GM21737 (cell line): Measurements from ENCODE around the gene RBM45.

Experiments
- ATAC-seq: cut with Tn5 transposase; IDR thresholded peaks from one replicate; pipeline ENCODE4 v1.9.1; 2021; ENCODE audit warnings: mild to moderate bottlenecking, moderate library complexity; ENCODE audit not compliant: unreplicated experiment

RBM45 gene

DNA sequence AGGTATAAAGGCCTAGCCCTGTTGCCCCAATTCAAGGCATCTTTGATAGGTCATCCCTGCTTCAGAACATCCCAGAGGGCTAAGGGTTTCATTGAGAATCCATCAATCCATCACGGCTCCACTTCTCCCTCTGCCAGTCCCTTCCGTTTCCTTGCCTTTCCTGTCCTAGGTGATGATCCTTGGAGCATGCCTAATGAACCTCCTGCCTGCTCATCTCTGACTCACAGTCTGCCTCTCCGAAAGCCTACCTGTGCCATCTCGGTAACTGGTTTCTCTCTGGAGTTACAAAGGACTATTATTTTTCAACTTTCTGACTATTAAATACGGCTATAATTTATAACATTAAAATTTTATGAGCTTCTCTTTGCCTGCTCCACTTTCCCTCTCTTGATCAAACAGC, 45.3 kb downstream of the RBM45 start:
- ATAC-seq: no peak

GRCh38 chr2:178159966-178160365, 47.7 kb downstream of the RBM45 start:
- ATAC-seq: no peak

GRCh38 chr2:178160601-178161000, 48.4 kb downstream of the RBM45 start:
- no peak for ATAC-seq

DNA sequence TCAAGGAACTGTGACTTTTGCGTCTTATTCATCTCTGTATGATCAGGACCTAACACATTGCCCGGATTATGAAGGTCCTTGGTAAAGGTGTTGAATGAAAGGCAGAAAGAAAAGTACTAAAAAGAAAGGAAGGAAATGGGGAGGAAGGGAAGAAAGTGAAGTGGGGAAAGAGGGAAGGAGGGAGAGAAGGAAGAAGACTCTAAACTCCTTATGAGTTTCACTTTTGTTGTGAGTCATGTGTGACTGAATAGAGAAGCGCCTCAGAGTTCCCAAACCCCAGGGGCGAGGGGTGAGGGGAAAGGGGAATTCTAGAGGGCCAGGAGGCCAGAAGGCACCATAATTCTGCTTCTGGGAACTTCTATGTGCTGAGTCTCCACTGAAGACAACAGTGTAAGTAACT, 51.2 kb downstream of the RBM45 start:
- no peak for ATAC-seq

DNA sequence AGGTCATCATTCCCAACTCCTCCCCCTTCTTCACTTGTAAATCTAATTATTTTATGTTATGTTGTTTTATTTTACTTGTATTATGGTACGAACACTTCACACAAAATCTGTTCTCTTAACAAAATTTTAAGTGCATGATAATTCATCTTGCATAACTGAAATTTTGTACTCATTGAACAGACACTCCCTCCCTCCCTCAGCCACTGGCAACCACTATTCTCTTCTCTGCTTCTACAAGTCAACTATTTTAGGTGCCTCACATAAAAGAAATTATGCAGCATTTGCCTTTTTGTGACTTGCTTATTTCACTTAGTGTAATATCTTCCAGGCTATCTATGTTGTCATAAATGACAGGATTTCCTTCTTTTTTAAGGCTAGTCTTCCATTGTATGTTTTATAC, 51.7 kb downstream of the RBM45 start:
- ATAC-seq: no peak

DNA sequence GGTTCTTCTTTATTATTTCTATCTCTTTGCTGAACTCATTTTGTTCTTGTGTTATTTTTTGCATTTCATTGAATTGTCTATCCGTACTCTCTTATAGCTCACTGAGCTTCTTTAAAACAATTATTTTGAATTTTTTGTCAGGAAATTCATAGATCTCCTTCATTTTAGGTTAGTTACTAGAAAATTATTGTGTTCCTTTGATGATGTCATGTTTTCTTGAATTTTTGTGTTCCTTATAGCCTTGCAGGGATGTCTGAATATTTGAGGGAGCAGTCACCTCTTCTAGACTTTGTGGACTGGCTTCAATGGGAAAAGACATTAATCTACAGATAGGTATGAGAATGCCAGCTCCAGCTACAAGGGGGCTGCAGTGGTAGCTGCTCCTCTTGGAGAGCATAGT, 61.4 kb downstream of the RBM45 start:
- no peak for ATAC-seq

GRCh38 chr2:178177066-178177679, 64.9 kb downstream of the RBM45 start:
- no peak for ATAC-seq
